ENCODE measurements around the gene PLIN1. TPM values are rescaled to one million over a fixed set of nuclear protein-coding genes. Genes with fewer than 3 reads are reported as not detected.
"Not testable (repeated sequence)": the region's sequence is repeated elsewhere in the genome, so short reads cannot be mapped to it uniquely, and the experiment has no call there.

PLIN1 gene
- under 0.01 TPM in 1 of 2 replicates, not detected in the other for total RNA-seq

DNA sequence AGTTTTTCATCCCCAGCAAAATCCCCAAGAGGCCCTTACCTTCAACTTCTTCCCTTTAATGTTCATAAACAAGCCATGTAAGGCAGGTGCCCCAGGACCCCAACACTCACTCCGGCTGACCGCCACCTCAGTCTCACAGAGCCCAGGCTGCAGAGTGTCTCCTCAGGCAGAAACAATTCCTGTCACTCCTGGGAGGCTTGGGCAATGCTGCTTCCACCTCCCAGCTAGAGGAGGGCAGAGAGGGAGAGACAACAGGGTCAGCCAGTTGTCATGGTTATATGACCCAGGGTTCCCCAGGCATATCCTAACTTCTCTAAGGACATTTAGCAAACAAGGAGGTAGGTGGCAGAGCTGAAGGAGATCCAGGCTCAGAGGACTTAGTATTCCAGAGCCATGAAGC is at the start of gene PLIN1:
PLIN1 (minus strand) TSS at position 156 of the 400 bp plus-strand sequence. CDS start 1,878 bp downstream, outside the sequence.
- no peak for DNase-seq (ENCODE audit: low read depth in 2 of 2)

GRCh38 chr15:89728254-89728653 is 49.1 kb upstream of the PLIN1 start:
- no peak for DNase-seq (ENCODE audit: low read depth in 2 of 2)

- DNase-seq (ENCODE audit: low read depth in 2 of 2) = no peak
Measured at GRCh38 chr15:89725064-89725463, 45.9 kb upstream of the PLIN1 start.

GRCh38 chr15:89724621-89725020 is 45.5 kb upstream of the PLIN1 start:
- DNase-seq (ENCODE audit: low read depth in 2 of 2) = no peak

GRCh38 chr15:89723031-89723430 is 43.9 kb upstream of the PLIN1 start:
- no peak for DNase-seq (ENCODE audit: low read depth in 2 of 2)

GRCh38 chr15:89714775-89715174 is 35.6 kb upstream of the PLIN1 start:
- DNase-seq (ENCODE audit: low read depth in 2 of 2) = no peak

DNA sequence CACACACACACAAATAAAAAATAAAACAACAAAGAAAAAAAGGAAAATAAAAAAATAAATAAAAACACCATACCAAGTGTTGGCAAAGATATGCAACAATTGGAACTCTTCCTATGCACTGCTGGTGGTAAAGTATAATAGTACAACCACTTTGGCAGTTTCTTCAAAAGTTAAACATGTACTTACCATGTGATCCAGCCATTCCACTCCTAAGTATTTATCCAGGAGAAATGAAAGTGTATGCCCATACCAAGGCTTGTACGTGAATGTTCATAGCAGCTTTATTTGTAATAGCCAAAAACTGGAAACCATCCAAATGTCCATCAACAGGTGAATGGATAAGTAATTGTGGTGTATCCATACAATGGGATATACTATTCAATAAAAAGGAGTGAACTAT is 28.4 kb upstream of the PLIN1 start:
- no peak for DNase-seq (ENCODE audit: low read depth in 2 of 2)

GRCh38 chr15:89704411-89704810 is 25.2 kb upstream of the PLIN1 start:
- DNase-seq (ENCODE audit: low read depth in 2 of 2) = no peak

- no peak for DNase-seq (ENCODE audit: low read depth in 2 of 2)
Measured at GRCh38 chr15:89695198-89695597, 16.0 kb upstream of the PLIN1 start.

- DNase-seq (ENCODE audit: low read depth in 2 of 2) = no peak
Measured at GRCh38 chr15:89693696-89694095, 14.5 kb upstream of the PLIN1 start.

GRCh38 chr15:89693091-89693490 is 13.9 kb upstream of the PLIN1 start:
- DNase-seq (ENCODE audit: low read depth in 2 of 2) = no peak

DNA sequence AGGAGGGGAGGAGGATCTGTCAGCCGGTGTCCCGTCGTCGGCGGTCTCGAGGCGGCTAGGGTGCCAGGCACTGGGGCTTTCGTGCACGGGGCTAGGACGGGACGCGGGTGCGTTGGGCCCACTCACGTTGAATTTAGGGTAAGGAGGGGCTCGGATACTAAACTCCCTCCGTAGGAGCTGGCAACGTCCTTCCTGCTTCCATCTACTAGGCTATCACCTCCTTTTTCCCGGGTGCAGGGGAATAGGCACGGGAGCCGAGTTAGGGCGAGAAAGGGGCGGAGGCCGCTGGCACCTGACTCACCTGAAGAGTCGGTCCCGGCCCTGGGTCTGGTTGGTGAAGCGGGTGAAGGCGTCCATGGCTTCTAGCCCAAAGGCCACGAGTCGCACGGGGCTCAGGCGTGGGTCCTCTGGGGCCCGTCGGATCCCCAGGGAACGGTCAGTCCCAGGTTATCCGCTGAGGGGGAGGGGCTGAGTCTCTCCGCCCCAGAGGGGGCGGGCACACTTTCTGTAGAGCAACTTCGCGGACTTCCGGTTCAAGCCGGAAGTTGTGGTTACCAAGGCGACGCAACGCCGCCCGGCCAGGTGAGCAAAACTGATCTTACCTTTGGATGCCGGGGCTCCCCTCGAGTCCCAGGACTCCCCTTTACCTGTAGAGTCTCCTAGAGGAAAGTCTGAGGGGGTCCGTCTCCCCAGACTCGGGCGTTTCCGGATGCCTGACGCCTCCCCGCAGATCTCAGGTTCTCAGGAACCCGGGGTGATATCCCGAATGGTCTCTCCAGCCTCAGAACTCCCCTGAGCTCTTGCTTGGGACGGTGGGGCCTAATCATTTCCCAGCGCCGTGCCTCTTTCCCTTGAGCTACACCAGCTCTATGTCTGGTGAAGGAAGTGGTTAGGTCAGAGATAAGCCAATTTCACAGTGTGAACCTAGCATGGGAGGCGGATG is 11.4 kb upstream of the PLIN1 start, which contains the start of the genes PEX11A and WDR93:
PEX11A (minus strand) TSS at position 479 of the 943 bp plus-strand sequence; CDS start at position 357, 122 bp downstream.
WDR93 (plus strand) TSS at position 536 of the 943 bp plus-strand sequence. CDS start 10,936 bp downstream, outside the sequence.
- DNase-seq (ENCODE audit: low read depth in 2 of 2) = peak; percentile 45 to 48

GRCh38 chr15:89689930-89690275 is 10.7 kb upstream of the PLIN1 start:
- not testable (repeated sequence) for DNase-seq (ENCODE audit: low read depth in 2 of 2)

- DNase-seq (ENCODE audit: low read depth in 2 of 2) = no peak
Measured at GRCh38 chr15:89686522-89686921, 7.4 kb upstream of the PLIN1 start.

DNA sequence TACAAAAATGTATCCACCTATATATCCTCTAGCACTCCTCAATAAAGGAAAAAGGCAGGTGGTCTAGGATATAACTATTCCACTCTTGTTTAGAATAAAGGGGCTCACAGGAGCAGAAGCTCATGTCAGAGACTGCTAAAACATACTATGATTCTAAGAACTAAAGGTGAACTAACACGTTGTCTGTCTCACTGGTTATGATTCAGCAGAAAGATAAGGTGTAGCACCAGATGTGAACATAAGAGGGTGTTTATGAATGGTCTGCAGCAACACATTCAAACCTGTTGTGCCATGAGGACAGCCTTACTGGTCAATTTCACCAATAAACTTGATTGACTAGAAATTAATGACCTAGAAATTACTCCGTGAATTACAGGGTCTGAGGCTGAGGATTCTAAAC is 6.8 kb upstream of the PLIN1 start:
- no peak for DNase-seq (ENCODE audit: low read depth in 2 of 2)

DNA sequence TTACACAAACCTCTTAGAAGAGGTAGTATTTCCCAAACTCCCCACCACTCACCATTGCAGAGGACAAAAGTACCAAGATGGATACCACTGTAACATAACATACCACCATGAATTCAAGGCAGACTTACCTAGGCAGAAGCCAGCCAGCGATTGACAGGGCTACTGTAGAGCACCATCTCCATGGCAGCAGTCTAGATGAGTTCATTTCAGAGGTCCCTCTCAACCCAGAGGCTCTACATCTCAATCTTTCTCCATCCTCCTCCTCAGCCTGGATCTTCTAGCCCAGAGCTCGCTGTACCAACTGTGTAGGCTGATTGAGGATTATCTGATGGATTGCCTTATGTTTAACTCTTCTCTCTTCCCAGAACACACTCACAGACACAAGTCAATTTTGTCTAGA is 2.0 kb upstream of the PLIN1 start:
- DNase-seq (ENCODE audit: low read depth in 2 of 2) = no peak

- peak; percentile 40 to 51 for DNase-seq (ENCODE audit: low read depth in 2 of 2)
Measured at GRCh38 chr15:89680282-89680873, 1.2 kb upstream of the PLIN1 start.

GRCh38 chr15:89677381-89677780 is 1.8 kb downstream of the PLIN1 start:
- DNase-seq (ENCODE audit: low read depth in 2 of 2) = no peak

- DNase-seq (ENCODE audit: low read depth in 2 of 2) = no peak
Measured at GRCh38 chr15:89675606-89676005, 3.6 kb downstream of the PLIN1 start.

- DNase-seq (ENCODE audit: low read depth in 2 of 2) = no peak
Measured at GRCh38 chr15:89674526-89674925, 4.6 kb downstream of the PLIN1 start.

GRCh38 chr15:89673165-89673512 is 6.0 kb downstream of the PLIN1 start:
- peak in 1 of 2 donors; percentile 49 for DNase-seq (ENCODE audit: low read depth in 2 of 2)
